Astrocyte (in vitro differentiated cells and primary cell): ENCODE measurements around the gene ARSA.

Experiments used
- CTCF ChIP-seq: IDR thresholded peaks from 2 replicates; pipeline ENCODE4 v1.5.1; 2011; ENCODE audit warnings: low read depth, mild to moderate bottlenecking, inconsistent platforms, low read length, moderate library complexity; ENCODE audit not compliant: insufficient read depth
- EZH2 ChIP-seq: IDR thresholded peaks from 2 replicates; pipeline ENCODE4 v1.6.1; 2012; ENCODE audit warnings: mild to moderate bottlenecking, low read length, inconsistent platforms; ENCODE audit not compliant: insufficient read depth

GRCh38 chr22:50584106-50585096, 43.6 kb downstream of the ARSA start:
- TF ChIP-seq CTCF (no peak), EZH2 (no peak)
